Stimulated activated CD8-positive, alpha-beta memory T cell treated with anti-CD3 and anti-CD28 coated beads, Interleukin-2, amount 100 ng/mL, for 1 hour (primary cell): ENCODE results near the gene PALLD.

Experiments
- DNase-seq, 2 donors: peaks; one replicate each; pipeline ENCODE4 v3.0.0-alpha.2; 2020; ENCODE audit warnings: low read depth in 2 of 2

Gene PALLD

DNA sequence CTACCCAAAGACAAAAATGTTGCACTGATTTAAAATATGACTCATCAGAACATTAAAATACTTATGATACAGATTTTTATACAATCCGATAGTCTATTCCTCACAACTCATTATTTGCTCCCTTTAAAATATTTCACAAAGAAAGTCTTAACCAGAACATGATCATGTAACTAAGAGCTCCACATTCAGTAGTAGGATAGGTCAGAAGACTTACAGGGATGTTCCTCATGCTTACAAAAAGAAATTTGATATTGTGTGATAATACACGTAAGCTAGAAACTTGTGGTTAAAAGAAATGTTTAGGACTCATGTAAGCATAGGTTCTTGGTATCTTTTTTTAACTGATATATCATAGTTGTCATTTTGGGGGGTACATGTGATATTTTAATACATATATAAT is 235.9 kb downstream of the PALLD start:
- DNase-seq = no peak

DNA sequence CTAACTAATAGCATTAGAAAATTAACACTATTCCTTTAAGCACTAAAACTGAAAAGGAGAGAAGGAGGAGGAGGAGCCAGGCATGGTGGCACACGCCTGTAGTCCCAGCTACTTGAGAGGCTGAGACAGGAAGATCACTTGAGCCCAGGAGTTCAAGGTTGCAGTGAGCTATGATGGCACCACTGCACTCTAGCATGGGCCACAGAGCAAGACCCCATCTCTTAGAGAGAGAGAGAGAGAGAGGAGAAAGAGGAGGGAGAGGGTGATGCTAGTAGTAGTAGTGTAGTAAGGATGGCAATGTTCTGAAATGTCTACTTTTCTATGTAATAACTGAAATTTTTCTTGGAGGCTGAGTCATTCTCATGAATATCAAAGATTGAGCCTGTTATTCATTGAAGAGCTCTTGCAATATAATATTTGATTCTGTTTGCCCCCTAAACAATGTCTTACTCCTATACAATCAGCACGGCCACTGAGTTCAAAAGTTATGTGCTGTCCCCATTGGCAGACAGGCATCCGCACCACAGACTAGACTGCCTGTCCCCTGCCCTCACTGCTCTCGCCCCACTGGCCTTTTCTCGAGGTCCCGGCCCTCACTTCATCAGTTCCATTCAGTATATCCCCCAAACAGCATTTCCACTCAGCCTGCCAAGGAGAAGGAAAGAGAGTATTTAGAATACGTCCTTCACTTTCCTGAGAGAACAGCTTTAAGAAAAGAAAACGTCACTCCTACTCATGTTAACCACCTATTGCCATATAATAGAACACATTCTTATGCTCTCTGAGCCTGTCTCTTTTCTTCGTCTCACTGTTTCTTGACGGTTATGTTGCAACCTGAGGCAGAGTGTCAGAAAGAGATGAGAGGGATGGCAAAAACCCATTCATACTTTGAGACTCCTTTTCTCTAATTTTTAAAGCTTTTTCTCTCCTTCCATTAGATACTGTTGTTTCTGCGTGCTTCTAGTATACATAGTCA is 238.1 kb downstream of the PALLD start:
- DNase-seq = no peak

DNA sequence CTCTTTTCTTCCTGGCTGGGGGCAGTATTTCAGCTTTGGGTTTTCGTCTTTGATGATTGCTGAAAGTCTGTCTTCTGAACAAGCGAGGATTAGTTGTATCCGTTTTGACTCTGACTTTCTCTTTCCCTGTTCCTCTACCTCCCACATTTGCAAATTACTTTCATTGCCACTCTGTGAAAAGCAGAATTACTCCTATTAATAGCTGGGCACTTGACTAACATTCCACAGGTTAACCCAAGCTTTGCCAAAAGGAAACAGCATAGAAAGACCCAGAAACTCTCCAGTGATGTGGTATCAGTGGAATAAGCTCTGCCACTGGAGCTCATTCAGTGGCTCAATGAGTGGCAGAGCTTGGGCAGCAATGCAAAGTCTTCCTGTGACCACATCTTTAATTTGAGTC is 238.9 kb downstream of the PALLD start:
- DNase-seq = no peak

DNA sequence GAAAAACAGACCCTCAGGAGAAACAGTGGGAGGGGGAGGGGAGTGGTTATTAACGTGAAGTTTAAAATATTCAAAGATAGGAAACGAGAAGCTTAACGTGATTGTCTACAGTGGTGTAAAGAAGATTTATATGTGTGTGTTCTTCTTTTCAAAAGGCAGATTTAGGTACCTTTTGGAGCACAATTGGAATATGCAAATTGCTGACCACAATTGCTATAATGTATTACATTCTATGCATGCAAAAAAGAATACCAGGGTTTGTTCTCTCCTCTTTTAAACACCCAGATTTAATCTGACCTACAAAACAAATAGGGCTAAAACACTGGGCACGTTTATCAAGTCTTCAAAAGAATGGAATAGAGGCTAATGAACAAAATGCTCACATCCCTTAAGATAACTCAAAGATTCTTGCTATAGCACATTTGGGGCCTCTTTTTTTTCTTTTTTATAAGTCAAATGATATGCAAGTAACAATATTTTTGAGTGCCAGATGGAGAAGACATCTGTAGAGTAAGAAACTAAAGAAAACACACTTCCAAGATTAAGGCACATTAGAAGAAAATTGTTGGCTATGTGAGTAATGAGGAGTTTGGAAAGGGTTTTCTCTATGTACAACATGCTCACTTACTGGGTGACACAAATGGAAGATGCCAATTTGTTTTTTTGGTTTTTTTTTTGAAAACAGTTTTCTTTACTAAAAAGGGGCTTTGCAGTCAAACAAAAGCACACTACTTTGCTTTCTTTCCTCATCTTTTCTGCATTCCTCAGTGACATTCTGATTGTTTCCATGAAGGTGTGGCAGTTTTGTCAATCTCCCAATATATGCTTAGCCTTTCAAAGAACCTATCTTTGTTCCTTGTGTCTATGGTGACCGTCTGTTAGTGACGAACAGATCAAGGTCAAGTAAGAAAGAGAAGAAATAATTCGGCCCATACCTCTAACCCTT is 240.3 kb downstream of the PALLD start:
- no peak for DNase-seq

DNA sequence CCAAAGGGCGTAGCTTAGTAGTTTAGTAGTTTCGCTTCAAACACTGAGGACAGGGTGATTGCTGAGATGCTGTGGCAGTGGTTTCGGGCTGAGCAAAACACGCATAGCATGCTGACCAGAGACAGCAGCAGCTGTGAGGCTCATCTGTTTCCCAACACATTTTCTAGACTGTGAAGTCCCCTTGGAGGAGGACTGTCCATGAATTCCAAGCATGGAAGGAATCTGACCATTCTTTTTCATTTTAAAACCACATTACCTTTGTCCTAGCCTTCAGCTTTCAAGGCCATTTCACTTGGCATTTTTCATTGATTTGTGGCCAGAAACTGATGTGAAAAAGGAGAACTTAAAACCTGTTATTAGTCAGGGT is 240.9 kb downstream of the PALLD start:
- no peak for DNase-seq

DNA sequence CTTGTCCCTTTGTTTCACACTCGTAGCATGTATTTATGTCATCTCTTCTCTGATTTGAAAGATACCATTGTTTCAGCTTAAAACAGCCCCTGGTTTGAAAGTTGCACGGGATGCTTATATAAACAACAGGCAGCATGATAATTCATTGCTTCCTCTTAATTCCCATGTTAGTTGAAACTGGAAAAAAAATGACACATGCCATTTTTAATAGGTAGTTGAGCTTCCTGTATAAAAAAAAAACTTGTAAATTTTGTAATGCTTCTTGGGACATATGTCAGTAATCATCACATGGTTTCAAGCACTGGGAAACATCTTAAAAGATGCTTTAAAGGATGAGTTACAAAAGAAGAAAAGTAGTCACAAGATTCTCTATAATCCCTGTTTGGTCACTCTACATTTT is 243.0 kb downstream of the PALLD start:
- DNase-seq = no peak

DNA sequence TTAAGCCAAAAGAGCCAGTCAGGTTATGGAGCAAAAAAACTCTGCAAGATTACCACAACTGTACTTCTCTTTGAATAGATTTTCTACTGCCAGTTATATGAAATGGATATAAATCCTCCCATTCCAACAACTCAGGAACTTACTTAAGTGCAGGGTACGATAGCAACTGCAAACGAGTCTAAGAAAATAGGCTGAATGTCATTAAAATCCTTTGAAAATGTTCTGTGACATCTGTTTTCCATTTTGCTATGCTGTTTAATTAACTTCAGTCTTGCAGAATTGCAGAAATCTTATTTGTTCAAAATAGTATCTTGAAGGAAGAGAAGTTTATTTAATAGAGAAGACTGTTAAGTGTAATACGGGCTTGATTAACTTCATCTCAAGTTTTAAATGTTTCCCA is 243.8 kb downstream of the PALLD start:
- no peak for DNase-seq

DNA sequence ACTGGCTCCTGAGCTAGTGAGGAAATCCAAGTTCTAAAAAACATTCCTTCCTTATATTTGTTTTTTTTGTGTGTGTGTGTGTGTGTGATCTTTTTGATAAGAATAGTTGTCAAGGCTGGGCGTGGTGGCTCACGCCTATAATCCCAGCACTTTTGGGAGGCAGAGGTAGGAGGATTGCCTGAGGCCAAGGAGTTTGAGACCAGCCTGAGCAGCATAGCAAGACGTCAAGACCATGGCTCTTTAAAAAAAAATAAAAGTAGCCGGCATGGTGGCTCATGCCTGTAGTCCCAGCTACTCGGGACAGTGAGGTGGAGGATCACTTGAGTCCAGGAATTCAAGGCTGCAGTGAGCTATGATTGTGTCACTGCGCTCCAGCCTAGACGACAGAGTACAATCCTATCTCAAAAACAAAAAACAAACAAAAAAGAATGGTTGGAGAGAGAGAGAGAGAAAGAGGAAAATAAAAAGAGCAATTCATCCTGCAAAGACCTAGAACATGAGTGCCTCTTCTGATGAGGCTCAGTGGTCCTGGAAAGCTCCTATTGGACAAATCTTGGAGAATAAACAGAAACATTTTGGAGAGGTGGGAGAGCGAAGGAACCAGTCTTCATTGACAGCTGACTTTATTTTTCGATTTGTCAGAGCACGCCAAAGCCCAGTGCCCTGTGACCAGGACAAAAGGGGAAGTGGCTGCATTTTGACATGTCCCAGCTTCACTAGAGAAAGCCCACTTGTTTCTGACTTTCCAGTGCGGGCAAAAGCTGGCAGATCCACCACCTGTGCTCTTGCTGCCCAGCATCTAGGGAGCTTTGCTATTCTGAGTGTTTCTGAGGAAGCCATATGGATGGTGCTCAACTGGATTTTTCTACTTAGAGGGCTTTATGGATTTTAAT is 244.7 kb downstream of the PALLD start:
- DNase-seq = no peak

DNA sequence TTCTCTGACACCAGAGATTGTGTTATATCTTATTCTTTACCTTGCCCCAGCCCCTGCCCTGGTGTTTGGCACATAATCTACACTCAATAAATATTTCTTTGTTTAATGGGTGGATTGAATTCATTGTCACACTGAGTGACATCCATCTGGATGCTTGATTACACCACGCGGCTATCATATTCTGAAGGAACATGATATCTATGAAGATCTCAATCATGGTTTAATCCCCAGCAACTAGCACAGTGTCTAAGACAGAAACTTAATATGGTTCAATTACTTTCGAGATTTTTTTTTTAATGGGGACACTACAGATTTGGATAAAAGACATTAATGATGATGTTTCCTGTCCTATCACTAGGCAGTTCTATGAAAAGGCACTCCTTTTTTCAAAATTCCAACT is 246.3 kb downstream of the PALLD start:
- DNase-seq = no peak

DNA sequence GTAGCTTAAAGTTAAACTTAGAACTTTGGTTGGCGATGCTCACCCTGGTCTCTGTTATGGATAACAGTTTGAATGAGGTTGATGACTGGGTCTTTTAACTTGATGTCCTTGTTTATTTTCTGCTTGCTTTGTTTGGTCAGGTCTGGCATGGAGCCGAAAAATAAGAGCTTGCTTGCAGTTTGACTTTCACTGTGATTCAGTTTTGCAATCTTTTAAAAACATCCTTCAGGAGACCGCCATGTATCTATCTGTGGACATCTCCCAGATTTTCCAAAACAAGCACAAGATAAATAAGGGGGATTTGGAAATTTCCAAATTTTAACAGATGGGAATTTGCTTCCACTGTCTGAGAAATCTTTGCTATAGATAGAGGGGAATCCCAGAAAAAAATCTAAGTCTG is 246.7 kb downstream of the PALLD start:
- DNase-seq = no peak

DNA sequence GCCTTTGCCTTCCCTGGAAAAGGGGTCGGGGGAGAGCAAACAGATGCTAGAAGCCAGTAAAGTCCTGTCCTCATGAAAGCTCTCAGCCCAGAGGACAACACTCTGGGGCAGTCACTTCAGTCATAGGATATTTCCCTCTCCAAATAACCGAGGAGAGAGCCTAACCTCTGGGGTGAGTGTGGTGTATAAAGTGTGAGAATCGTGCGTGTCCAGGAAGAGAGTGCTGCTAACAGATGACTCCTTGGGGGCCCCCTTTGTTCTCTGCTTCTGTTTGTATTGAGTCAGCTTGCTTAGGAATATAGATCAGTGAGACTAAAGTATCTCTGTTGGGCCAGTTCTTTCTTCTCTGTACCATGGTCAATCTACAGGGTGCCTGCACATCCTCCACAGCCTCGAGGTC is 247.2 kb downstream of the PALLD start:
- DNase-seq = no peak

DNA sequence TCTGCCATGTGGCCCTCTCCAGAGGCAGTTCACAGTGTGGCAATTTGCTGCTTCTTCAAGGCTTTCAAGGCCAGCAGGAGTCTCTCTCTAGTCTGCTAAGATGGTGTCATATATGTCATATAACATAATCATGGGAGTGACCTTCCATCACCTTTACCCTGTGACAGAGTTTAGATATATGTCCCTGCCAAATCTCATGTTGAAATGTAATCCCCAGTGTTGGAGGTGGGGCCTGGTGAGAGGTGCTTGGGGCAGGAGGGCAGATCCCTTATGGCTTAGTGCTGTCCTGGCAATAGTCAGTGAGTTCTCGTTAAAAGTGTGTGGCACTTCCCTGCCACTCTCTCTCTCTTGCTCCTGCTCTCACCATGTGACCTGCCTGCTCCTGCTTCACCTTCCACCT is 252.0 kb downstream of the PALLD start:
- DNase-seq = no peak

DNA sequence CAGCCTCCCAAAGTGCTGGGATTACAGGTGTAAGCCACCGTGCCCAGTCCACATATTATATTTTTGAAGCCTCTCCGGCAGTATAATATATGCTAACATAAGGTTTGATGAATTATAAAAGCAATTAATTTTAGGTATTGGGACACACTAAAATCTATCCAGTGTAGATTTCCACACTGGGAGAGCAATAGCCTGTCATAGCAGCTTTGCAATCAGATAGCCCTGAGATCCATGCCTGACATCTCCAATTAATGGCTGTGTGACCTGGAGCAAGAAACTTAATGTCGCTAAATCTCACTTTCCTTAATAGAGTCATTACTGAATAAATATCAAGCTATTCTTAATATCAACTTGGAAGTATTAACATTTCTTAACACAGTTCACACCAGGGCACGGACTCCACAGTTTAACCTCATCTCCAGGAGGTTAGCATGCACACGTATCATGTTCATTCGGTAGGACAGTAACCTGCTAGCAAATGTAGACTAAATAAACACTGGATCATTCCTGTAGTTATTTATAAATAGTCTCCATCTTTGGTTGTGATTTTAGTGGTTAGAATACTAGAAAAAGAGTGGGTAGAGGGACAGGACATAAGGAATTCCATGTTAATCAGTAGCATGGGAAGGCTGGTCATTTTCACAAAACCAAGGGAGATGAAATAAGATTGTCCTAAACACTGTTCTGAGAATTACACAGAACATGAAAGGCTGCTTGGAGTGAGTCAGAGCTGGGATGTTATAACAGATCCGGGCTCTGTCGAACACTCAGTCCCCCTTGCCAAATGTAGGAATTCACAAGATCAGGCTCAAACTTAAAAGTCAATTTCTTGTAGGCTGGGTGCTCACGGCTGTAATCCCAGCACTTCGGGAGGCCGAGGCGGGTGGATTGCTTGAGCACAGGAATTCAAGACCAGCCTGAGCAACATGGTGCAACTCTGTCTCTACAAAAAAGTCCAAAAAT is 254.7 kb downstream of the PALLD start:
- DNase-seq = no peak

DNA sequence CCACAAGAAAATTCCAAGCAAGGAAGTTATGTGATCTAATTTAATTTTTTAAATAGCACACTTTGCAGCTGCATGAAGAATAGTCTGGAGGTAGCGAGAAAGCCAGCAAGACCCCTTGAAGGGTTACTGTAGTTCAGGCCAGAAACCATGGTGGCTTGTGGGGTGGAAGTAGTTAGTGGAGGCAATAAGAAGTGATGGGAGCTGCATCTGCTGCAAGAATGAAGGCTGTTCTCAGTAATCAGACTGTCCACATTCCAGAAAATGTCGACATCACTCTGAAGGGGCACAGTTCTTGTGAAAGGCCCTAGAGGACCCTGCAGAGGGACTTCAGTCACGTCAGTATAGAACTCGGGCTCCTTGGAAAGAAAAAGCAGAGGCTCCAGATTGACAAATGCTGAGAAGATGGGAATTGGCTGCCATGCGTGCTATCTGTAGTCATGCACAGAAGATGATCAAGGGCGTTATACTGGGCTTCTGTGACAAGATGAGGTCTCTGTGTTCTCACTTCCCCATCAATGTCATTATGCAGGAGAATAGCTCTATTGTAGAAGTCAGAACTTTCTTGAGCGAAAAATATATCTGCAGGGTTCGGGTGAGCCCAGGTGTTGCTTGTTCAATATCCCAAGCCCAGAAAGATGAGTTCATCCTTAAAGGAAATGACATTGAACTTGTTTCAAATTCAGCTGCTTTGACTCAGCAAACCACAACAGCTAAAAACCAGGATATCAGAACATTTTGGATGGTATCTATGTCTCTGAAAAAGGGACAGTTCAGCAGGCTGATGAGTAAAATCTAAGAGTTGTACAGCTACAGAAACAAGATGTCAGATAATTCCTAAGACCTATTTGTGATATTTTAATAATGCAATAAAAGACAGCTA is 259.0 kb downstream of the PALLD start:
- DNase-seq = no peak

DNA sequence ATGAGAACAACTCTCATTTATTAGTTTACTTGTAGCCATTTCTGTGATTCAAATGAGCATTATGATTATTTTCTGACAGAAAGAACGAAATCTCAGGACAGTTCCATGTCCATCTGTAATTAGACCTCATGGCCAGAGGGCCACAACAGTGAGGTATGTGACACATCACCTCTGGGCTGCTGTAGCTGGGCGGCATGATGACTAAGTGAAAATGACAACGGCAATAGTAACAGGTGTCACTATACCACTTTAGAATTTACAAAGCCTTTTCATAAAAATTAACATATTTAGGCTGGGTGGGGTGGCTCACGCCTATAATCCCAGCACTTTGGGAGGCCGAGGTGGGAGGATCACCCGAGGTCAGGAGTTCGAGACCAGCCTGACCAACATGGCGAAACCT is 260.6 kb downstream of the PALLD start:
- DNase-seq = no peak

DNA sequence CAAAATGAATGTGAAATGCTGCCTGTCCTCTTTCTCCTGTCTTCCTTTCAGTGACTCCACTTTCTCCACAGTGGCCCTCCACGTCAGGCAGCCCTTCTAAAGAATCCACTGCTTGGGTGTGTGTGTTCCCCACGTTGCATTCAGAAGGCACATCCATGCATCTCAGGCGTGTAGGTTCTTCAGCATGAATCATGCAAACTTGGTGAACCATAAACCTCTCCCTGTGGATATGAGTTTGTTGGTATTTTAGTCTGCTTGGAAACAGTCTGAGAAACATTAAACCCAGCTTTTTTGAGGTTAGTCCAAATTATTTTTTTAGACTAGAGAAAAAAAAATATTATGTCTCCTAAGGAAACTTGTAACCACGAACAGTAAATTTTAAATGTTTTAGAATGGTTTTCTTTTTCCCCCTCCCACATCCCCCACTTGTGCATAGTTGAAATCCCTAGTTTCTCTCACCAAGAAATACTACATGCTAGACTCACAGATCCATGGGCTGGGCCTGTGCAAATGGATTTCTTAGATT is 261.6 kb downstream of the PALLD start:
- no peak for DNase-seq

DNA sequence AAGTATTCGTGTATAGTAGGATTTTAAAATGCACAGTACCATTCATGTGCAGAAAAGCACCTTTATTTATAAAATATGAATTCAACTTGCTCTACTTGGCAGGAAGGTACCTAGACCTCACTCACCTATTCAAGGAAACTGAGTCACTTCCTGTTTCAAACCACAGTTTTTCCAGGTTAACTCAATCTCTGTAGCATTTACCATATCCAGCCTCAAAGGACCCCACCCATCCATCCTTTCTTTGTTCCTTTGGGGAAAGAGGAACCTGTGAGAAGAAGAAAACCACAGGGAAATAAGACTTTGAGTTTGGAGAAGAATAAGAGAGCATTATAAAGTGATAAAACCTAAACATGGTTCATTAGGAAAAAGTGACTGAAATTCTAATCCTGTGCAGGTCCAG is 262.5 kb downstream of the PALLD start:
- DNase-seq = no peak

DNA sequence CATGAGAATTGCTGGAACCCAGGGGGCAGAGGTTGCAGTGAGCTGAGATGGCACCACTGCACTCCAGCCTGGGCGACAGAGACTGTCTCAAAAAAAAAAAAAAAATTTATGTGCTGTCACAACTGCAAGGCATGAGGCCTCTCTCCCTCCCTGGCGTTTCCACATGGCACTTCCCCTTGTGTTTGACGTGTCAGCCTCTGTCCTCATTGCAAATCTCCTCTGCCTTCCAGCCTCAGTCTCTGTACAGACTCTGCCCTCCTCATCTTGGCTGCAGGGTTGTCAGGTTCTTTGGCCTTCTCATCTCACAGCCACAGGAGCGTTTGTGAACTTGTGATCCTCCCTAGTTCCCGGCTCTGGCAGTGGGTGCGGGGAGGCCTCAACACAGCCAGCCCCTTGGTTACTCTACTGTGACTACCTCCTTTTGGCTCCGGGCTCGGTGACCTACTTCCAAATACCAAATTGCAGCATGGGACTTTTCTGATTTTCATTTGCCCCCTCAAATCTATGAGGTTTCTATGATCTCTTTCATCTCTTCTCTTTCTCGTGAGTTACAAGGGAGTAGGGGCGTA is 263.2 kb downstream of the PALLD start:
- no peak for DNase-seq

DNA sequence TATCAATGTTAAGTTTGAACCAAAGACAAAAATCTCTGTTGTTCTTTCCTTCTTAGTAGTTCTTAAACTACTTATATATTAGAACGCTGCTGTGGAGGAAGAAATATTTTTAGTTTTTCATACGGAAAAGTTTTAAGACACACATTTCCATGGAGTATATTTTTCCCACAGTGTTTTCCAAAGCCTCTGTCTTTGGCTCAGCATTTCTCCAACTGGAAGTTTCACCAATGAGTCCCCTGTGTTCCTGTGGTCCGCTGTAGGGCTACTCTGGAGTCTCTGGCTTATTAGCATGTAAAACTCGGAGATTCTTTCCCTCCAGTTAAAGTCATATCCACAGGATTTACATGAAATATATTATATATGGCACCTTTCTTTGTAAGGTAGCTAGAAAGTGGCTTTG is 264.2 kb downstream of the PALLD start:
- DNase-seq = no peak
